Adrenal gland (tissue), 5 donors: Measurements from ENCODE around the gene ASCC1.

Experiments
- CTCF ChIP-seq, 6 experiments: fragments of 450-650 bp in 4 of 6; fragments of 200-600 bp in 2 of 6; sonication (generic) in 1 of 6; IDR thresholded peaks; 1 replicate in 5 of 6; 2 replicates in 1 of 6; pipeline versions ENCODE4 v1.5.1 to v1.8.0; 2016 to 2021; ENCODE audit warnings: antibody characterized with exemption in 6 of 6, mild to moderate bottlenecking in 2 of 6, moderate library complexity in 1 of 6
- POLR2A ChIP-seq, 2 donors: fragments of 450-650 bp; IDR thresholded peaks; one replicate each; pipeline ENCODE4 v1.6.1; 2017; ENCODE audit warnings: antibody characterized with exemption in 2 of 2, mild to moderate bottlenecking in 2 of 2, moderate library complexity in 1 of 2
- donor health status: DM: no; HTN: no; CAD: no.

GRCh38 chr10:72096115-72097000 lies 119.7 kb downstream of the ASCC1 start:
- no peak for TF ChIP-seq CTCF (IDR thresholded peaks at IDR 0.05)
- no peak for TF ChIP-seq POLR2A (IDR thresholded peaks at IDR 0.05)
